ENCODE data around the gene APMAP. TPM values are rescaled to one million over a fixed set of nuclear protein-coding genes. Genes with fewer than 3 reads are reported as not detected.

Gene APMAP
- total RNA-seq, 3 donors from 2014 or later (not counting 1 experiment from before 2014, with no cell fraction given): 205 to 212 (median 207) TPM

DNA sequence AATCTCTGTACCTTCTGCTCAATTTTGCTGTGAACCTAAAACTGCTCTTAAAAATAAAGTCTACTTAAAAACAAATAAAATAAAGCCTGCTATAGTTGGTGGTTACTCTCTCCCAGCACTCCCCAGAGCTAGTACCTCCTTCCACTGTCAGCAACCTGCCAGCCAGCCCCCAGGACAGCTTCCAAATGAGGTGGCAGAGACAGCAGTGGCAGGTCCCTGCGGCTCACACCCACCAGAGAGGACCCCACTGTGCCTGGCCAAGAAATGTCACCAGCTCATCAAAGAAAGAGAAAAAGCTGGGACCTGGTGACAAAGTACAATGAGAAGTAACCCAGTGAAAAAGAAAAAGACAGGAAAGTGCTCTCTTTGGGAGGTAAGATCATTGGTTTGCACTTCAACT, 15.2 kb downstream of the APMAP start:
- TF ChIP-seq, protein P1, sequence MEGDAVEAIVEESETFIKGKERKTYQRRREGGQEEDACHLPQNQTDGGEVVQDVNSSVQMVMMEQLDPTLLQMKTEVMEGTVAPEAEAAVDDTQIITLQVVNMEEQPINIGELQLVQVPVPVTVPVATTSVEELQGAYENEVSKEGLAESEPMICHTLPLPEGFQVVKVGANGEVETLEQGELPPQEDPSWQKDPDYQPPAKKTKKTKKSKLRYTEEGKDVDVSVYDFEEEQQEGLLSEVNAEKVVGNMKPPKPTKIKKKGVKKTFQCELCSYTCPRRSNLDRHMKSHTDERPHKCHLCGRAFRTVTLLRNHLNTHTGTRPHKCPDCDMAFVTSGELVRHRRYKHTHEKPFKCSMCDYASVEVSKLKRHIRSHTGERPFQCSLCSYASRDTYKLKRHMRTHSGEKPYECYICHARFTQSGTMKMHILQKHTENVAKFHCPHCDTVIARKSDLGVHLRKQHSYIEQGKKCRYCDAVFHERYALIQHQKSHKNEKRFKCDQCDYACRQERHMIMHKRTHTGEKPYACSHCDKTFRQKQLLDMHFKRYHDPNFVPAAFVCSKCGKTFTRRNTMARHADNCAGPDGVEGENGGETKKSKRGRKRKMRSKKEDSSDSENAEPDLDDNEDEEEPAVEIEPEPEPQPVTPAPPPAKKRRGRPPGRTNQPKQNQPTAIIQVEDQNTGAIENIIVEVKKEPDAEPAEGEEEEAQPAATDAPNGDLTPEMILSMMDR (IDR thresholded peaks at IDR 0.05): no peak
- peak overlapping the region; percentile 89 to 94 for H3K27ac Mint-ChIP-seq
- no peaks in the 10 kb centered on the region for H3K9me3 Mint-ChIP-seq
- peak overlapping the region; percentile 75 for H3K4me3 Mint-ChIP-seq
- Histone ChIP-seq H3K9me3 (ENCODE audit: control insufficient read depth, insufficient read depth, low read length) (peaks cover 3% of the 10 kb centered on the region), H3K4me3 (ENCODE audit: low read length) (no peak overlapping the region), H3K4me1 (ENCODE audit: control insufficient read depth, insufficient read depth, low read length) (peaks cover 40% of the 10 kb centered on the region), H3K27me3 (ENCODE audit: control insufficient read depth, insufficient read depth, low read length) (no peaks in the 10 kb centered on the region), H3K36me3 (ENCODE audit: control insufficient read depth, insufficient read depth, low read length) (peaks cover 64% of the 10 kb centered on the region), H3K27ac (ENCODE audit: low read length) (peak overlapping the region; percentile 32)
- intact Hi-C loops (cut with micrococcal nuclease): no loop called here
- no peaks in the 10 kb centered on the region for H3K27me3 Mint-ChIP-seq (ENCODE audit: low read depth in 2 of 2)
- WGBS (ENCODE audit: insufficient coverage): 93% methylated on average over 1 of the region's 1 CpG
- H3K36me3 Mint-ChIP-seq: peaks cover 50% of the 10 kb centered on the region
- ATAC-seq (no peak), DNase-seq (no peak)
- peaks cover 94% of the 10 kb centered on the region in 2 donors for H3K4me1 Mint-ChIP-seq

DNA sequence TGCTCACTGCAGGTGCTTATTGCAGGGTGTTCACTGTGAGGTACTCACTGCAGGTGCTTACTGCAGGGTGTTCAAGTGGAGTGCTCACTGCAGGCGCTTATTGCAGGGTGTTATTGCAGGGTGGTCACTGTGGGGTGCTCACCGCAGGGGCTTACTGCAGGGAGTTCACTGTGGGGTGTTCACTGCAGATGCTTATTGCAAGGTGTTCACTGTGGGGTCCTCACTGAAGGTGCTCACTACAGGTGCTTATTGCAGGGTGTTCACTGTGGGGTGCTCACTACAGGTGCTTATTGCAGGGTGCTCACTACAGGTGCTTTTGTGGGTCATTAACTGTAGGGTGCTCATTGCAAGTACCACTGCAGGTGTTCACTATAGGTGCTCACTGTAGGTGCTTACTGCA, 20.2 kb downstream of the APMAP start:
- Mint-ChIP-seq H3K4me1 (peaks cover 69 to 81% of the 10 kb centered on the region in 2 donors), H3K4me3 (no peak overlapping the region), H3K27ac (no peak overlapping the region), H3K9me3 (no peaks in the 10 kb centered on the region), H3K27me3 (ENCODE audit: low read depth in 2 of 2) (no peaks in the 10 kb centered on the region), H3K36me3 (peaks cover 55% of the 10 kb centered on the region)
- H3K4me1 ChIP-seq (ENCODE audit: control insufficient read depth, insufficient read depth, low read length): peaks cover 31% of the 10 kb centered on the region
- no peaks in the 10 kb centered on the region for H3K27me3 ChIP-seq (ENCODE audit: control insufficient read depth, insufficient read depth, low read length)
- 97% methylated on average over 2 of the region's 2 CpGs for WGBS (ENCODE audit: insufficient coverage)
- peak in 1 of 3 donors; percentile 19 for ATAC-seq
- peak in 1 of 2 donors; percentile 7 for DNase-seq
- intact Hi-C loops (cut with micrococcal nuclease): no loop called here
- H3K36me3 ChIP-seq (ENCODE audit: control insufficient read depth, insufficient read depth, low read length): peaks cover 82% of the 10 kb centered on the region
- TF ChIP-seq, protein P1 (IDR thresholded peaks at IDR 0.05): no peak
- H3K9me3 ChIP-seq (ENCODE audit: control insufficient read depth, insufficient read depth, low read length): no peaks in the 10 kb centered on the region
- H3K4me3 ChIP-seq (ENCODE audit: low read length): no peak overlapping the region
- no peak overlapping the region for H3K27ac ChIP-seq (ENCODE audit: low read length)

DNA sequence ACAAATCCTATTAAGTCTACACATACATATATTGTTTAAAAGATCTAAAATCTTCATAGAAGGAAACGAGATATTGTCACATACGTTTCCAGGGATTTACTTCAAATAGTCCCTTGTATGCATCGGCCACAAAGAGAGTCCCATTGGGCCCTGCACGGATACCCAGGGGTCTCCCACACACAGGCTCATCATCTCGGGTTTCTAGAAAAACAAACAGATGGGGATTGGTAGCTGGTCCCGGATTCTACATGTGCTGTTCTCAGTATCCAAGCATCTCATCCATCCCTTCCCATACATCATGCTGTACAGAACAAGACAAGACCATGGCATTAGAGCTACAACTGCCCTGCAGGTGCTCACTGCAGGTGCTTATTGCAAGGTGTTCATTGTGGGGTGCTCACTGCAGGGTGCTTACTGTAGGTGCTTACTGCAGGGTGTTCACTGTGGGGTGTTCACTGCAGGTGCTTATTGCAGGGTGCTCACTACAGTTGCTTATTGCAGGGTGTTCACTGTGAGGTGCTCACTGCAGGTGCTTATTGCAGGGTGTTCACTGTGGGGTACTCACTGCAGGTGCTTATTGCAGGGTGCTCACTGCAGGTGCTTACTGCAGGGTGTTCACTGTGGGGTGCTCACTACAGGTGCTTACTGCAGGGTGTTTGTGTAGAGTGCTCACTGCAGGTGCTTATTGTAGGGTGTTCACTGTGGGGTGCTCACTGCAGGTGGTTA, 21.0 kb downstream of the APMAP start:
- H3K36me3 ChIP-seq (ENCODE audit: control insufficient read depth, insufficient read depth, low read length): peaks cover 80% of the 10 kb centered on the region
- intact Hi-C loops (cut with micrococcal nuclease): no loop called here
- peaks cover 29% of the 10 kb centered on the region for H3K4me1 ChIP-seq (ENCODE audit: control insufficient read depth, insufficient read depth, low read length)
- WGBS (ENCODE audit: insufficient coverage): 98% methylated on average over 6 of the region's 6 CpGs
- Mint-ChIP-seq H3K4me1 (peaks cover 65 to 76% of the 10 kb centered on the region in 2 donors), H3K27ac (peak overlapping the region; percentile 12 to 98), H3K4me3 (no peak overlapping the region), H3K9me3 (no peaks in the 10 kb centered on the region), H3K27me3 (ENCODE audit: low read depth in 2 of 2) (no peaks in the 10 kb centered on the region), H3K36me3 (peaks cover 51% of the 10 kb centered on the region)
- no peaks in the 10 kb centered on the region for H3K27me3 ChIP-seq (ENCODE audit: control insufficient read depth, insufficient read depth, low read length)
- no peak for DNase-seq
- no peak overlapping the region for H3K4me3 ChIP-seq (ENCODE audit: low read length)
- no peaks in the 10 kb centered on the region for H3K9me3 ChIP-seq (ENCODE audit: control insufficient read depth, insufficient read depth, low read length)
- no peak for ATAC-seq
- TF ChIP-seq, protein P1 (IDR thresholded peaks at IDR 0.05): no peak
- H3K27ac ChIP-seq (ENCODE audit: low read length): no peak overlapping the region

Data from natural killer cell (primary cell).